HEK293T (cell line): ENCODE data around the gene SATB1.

Experiments used
- CTCF ChIA-PET: fragments of 350-600 bp; formaldehyde crosslinking; extraction: SDS; loops from one replicate; lab custom pipeline; 2021; ENCODE audit warnings: antibody characterized with exemption, inconsistent platforms; lab: Yijun Ruan, JAX
- POLR2A ChIA-PET: fragments of 350-600 bp; formaldehyde crosslinking; extraction: SDS; loops from one replicate; lab custom pipeline; 2020; ENCODE audit warnings: antibody characterized with exemption, inconsistent platforms; lab: Yijun Ruan, JAX
- DNase-seq: peaks from one replicate; pipeline ENCODE4 v3.0.0; 2012; ENCODE audit warnings: mixed read lengths; ENCODE audit errors: extremely low spot score
- ARNT ChIP-seq: fragments of 450-650 bp; IDR thresholded peaks from 2 replicates; pipeline ENCODE4 v1.6.1; 2017; ENCODE audit warnings: mild to moderate bottlenecking
- BHLHE40 ChIP-seq: fragments of 450-650 bp; IDR thresholded peaks from 2 replicates; pipeline ENCODE4 v1.6.1; 2016; ENCODE audit warnings: mild to moderate bottlenecking, moderate library complexity, borderline replicate concordance
- CTBP1 ChIP-seq: fragments of 450-650 bp; IDR thresholded peaks from 2 replicates; pipeline ENCODE4 v1.6.1; 2016; ENCODE audit warnings: borderline replicate concordance
- ELF4 ChIP-seq: fragments of 450-650 bp; IDR thresholded peaks from 2 replicates; pipeline ENCODE4 v1.6.1; 2017; ENCODE audit warnings: antibody characterized with exemption
- FOXA1 ChIP-seq: fragments of 450-650 bp; IDR thresholded peaks from 2 replicates; pipeline ENCODE4 v1.6.1; 2016; ENCODE audit warnings: mild to moderate bottlenecking
- FOXK2 ChIP-seq: fragments of 450-650 bp; IDR thresholded peaks from 2 replicates; pipeline ENCODE4 v1.6.1; 2016; ENCODE audit warnings: mild to moderate bottlenecking
- FOXM1 ChIP-seq: fragments of 450-650 bp; IDR thresholded peaks from 2 replicates; pipeline ENCODE4 v1.6.1; 2017; ENCODE audit warnings: mild to moderate bottlenecking, borderline replicate concordance
- HDGF ChIP-seq: fragments of 450-650 bp; IDR thresholded peaks from 2 replicates; pipeline ENCODE4 v1.6.1; 2017; ENCODE audit warnings: antibody characterized with exemption, borderline replicate concordance
- L3MBTL2 ChIP-seq: fragments of 450-650 bp; conservative IDR thresholded peaks from 2 replicates; pipeline ENCODE4 v1.6.1; 2016; ENCODE audit warnings: mild to moderate bottlenecking
- LEF1 ChIP-seq: fragments of 450-650 bp; IDR thresholded peaks from 2 replicates; pipeline ENCODE4 v1.6.1; 2017; ENCODE audit warnings: mild to moderate bottlenecking, borderline replicate concordance
- NFRKB ChIP-seq: fragments of 450-650 bp; IDR thresholded peaks from 2 replicates; pipeline ENCODE4 v1.6.1; 2016; ENCODE audit warnings: mild to moderate bottlenecking, moderate library complexity
- PKNOX1 ChIP-seq: fragments of 450-650 bp; IDR thresholded peaks from 2 replicates; pipeline ENCODE4 v1.6.1; 2016
- SP1 ChIP-seq: fragments of 450-650 bp; IDR thresholded peaks from 2 replicates; pipeline ENCODE4 v1.6.1; 2017
- SUZ12 ChIP-seq: fragments of 450-650 bp; IDR thresholded peaks from 2 replicates; pipeline ENCODE4 v1.6.1; 2016; ENCODE audit warnings: mild to moderate bottlenecking
- TARDBP ChIP-seq: fragments of 450-650 bp; IDR thresholded peaks from 2 replicates; pipeline ENCODE4 v1.6.1; 2016
- ZNF384 ChIP-seq: fragments of 450-650 bp; IDR thresholded peaks from 2 replicates; pipeline ENCODE4 v1.6.1; 2016

The SATB1 gene

GRCh38 chr3:18308096-18308650, 117.0 kb downstream of the SATB1 start:
- no peak for DNase-seq
- POLR2A ChIA-PET = no interaction called here
- CTCF ChIA-PET = no interaction called here
- TF ChIP-seq TARDBP = no peak
- no peak for TF ChIP-seq NFRKB
- no peak for TF ChIP-seq SUZ12
- TF ChIP-seq ARNT = no peak
- TF ChIP-seq L3MBTL2 = no peak
- no peak for TF ChIP-seq ELF4

- ChIA-PET CTCF (no interaction called here), POLR2A (no interaction called here)
- DNase-seq = no peak
- TF ChIP-seq HDGF = no peak
- TF ChIP-seq PKNOX1 = no peak
- no peak for TF ChIP-seq LEF1
- no peak for TF ChIP-seq ELF4
- TF ChIP-seq ARNT = no peak
- TF ChIP-seq L3MBTL2 = no peak
Observed at GRCh38 chr3:18307529-18307928, 117.6 kb downstream of the SATB1 start.

GRCh38 chr3:18302517-18302916, 122.6 kb downstream of the SATB1 start:
- POLR2A ChIA-PET = no interaction called here
- CTCF ChIA-PET = no interaction called here
- no peak for TF ChIP-seq HDGF
- no peak for TF ChIP-seq BHLHE40
- no peak for TF ChIP-seq NFRKB
- no peak for TF ChIP-seq CTBP1
- TF ChIP-seq SP1 = no peak
- no peak for TF ChIP-seq FOXM1
- TF ChIP-seq ELF4 = no peak
- DNase-seq = no peak

GRCh38 chr3:18301781-18302180, 123.4 kb downstream of the SATB1 start:
- TF ChIP-seq FOXK2 = no peak
- no peak for TF ChIP-seq FOXA1
- no peak for TF ChIP-seq FOXM1
- TF ChIP-seq ELF4 = no peak
- TF ChIP-seq ZNF384 = no peak
- TF ChIP-seq TARDBP = no peak
- no peak for TF ChIP-seq LEF1
- no peak for TF ChIP-seq PKNOX1
- no peak for TF ChIP-seq BHLHE40
- CTCF ChIA-PET = no interaction called here
- no peak for DNase-seq
- POLR2A ChIA-PET = no interaction called here

GRCh38 chr3:18300916-18301315, 124.2 kb downstream of the SATB1 start:
- POLR2A ChIA-PET = no interaction called here
- TF ChIP-seq ARNT = no peak
- no peak for TF ChIP-seq L3MBTL2
- TF ChIP-seq SP1 = no peak
- TF ChIP-seq TARDBP = no peak
- no peak for TF ChIP-seq LEF1
- no peak for TF ChIP-seq CTBP1
- TF ChIP-seq SUZ12 = no peak
- TF ChIP-seq ELF4 = no peak
- TF ChIP-seq PKNOX1 = no peak
- TF ChIP-seq BHLHE40 = no peak
- TF ChIP-seq FOXK2 = no peak
- TF ChIP-seq NFRKB = no peak
- no peak for TF ChIP-seq ZNF384
- TF ChIP-seq FOXA1 = no peak
- TF ChIP-seq HDGF = no peak

GRCh38 chr3:18297126-18297525, 128.0 kb downstream of the SATB1 start:
- ChIA-PET POLR2A (no interaction called here), CTCF (no interaction called here)
- TF ChIP-seq NFRKB = no peak
- TF ChIP-seq CTBP1 = no peak
- TF ChIP-seq LEF1 = no peak
- TF ChIP-seq SP1 = no peak
- no peak for TF ChIP-seq FOXM1
- no peak for TF ChIP-seq L3MBTL2
- no peak for TF ChIP-seq BHLHE40
- TF ChIP-seq ELF4 = no peak
- no peak for TF ChIP-seq SUZ12
- no peak for TF ChIP-seq HDGF
- no peak for TF ChIP-seq TARDBP
- TF ChIP-seq FOXK2 = no peak
- no peak for TF ChIP-seq PKNOX1
- TF ChIP-seq ZNF384 = no peak
- no peak for DNase-seq

More at GRCh38 chr3:18300916-18301315, 124.2 kb downstream of the SATB1 start:
- DNase-seq = no peak
- CTCF ChIA-PET = no interaction called here
